ENCODE measurements around the gene NUP214.

Gene NUP214

DNA sequence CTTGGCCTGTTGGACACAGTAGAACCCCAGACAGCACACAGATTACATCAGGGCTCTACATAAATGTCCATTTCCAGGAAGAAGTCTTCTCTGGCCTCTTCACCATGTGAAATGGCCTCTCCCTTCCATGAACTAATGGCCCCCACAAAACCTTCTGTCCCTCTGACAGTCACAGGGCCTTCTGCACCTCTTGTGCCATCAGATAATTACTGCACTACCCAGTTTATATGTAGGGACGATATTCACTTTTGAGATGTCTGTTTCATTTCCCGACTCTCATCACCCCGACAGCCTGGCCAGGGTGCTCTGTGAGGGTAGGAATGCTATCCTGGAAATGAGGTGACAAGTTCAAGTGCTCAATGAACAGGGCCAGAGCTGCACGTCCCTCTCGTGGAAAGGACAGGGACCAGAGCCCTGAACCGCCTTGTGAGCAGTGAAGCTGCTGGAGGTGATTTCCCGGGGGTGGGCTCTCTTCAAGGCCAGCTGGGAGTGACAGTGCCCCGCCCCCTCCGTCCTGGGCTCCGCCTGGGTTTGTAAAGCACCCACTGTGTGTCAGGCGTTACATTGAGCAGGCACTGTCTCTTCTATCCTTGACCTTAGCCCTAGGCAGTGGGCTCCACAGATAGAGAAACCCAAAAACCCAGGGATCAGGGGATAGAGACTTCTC, 153.9 kb downstream of the NUP214 start:
- no peak for DNase-seq

DNA sequence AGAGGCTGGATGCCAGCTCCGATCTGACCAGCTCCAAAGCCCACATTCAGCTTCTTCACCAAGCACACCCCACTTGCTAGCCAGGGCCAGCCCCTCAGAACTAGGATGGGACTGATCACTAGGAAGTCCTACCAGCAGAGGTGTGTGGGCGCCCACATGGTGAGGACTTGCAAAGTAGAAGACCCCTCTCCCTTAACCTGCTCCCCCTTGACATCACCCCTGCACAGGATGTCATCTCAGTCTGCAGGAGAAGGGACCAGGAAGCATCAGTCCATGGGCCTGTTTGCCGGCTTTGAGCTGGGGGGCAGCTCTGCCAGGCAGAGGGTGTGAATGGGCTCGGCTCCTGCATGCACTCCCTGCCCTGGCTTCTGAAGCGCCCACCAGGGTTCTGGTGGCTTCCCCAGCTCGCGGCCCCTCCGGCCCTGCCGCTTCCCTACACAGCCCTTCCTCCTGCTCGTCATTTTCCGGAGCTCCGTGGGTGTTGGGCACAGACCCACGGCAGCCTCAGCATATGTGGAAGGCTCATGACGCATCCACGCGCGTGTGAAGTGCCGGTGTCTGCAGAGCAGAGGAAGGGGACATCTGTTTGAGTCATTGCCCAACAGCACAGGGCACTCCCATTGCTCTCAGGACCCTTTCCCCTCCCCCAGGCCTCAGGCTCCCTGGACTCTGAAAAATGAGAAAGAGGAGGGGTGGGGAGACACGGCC, 154.6 kb downstream of the NUP214 start:
- no peak for DNase-seq

DNA sequence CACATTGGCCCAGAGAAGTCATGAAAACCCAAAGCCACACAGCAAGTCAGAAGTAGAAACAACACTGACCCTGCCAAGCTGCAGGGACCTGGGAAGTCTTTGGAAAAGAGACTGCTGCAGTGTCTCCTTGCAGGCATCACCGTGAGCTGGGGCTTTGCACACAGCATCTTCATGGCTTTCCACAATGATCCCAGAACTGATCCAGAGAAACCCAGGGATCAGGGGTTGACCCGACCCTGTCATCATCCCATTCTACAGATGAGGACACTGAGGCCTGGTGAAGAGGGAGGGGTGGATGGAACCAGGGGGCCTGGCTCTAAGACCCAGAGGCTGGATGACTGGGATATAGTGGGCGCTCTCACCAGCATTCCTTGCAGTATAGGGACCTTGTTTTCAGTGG, 155.3 kb downstream of the NUP214 start:
- DNase-seq = no peak

DNA sequence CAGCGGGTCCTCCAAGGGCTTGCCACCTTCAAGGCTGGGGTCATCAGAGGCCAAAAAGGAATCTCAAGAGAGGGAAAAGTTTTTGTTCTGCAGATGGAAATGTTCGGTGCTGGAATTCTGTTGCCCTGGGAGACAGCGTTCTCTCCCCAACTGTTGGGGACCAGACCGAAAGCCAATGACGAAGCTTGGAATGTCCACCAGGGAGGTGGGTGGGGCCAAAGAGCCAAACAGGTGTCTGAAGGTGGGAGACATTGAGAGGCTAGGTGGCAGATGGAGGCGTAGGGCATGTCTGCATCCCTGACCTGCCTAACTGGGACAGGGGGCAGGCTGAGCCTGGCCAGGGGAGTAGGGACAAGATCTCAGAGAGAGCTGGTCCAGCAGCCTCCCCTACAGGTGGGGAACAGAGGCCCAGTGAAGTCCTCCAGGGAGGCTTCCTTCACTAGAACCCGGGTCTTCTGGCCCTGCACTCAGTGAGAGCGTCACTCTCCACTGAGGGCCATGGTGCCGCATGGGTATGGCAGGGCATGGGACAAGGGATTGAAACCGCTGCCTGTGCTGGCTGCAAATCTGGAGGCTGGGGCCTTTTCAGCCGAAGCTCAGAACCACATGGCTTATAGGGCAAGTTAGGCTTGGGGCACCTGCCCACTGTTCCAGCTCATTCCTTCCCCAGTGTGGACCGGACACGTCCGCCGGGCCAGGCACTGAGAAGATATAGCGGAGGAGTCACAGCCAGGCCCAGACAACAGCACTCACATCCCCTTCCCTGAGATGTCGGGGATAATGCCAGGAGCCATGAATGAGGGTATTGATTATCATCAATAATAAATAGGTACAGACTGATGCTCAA, 156.0 kb downstream of the NUP214 start:
- no peak for DNase-seq

DNA sequence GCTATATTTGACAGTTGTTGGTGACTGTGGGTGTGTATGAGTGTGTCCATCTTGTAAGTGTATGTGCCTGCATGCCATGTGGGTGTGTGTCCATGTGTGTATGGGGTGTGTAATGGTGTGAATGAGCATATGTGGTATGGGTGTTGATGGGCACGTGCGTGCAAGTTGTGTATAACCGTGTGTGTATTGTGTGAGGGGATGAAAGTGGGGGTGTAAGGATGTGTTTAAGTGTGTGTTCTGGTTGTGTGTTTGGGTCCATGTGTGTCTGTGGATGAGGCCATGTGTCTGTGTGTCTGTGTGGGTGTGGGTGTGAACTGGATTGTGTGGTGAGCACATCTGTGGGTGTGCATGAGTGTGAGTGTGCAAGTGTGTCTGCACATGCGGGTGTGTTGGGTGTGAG, 156.8 kb downstream of the NUP214 start:
- no peak for DNase-seq

DNA sequence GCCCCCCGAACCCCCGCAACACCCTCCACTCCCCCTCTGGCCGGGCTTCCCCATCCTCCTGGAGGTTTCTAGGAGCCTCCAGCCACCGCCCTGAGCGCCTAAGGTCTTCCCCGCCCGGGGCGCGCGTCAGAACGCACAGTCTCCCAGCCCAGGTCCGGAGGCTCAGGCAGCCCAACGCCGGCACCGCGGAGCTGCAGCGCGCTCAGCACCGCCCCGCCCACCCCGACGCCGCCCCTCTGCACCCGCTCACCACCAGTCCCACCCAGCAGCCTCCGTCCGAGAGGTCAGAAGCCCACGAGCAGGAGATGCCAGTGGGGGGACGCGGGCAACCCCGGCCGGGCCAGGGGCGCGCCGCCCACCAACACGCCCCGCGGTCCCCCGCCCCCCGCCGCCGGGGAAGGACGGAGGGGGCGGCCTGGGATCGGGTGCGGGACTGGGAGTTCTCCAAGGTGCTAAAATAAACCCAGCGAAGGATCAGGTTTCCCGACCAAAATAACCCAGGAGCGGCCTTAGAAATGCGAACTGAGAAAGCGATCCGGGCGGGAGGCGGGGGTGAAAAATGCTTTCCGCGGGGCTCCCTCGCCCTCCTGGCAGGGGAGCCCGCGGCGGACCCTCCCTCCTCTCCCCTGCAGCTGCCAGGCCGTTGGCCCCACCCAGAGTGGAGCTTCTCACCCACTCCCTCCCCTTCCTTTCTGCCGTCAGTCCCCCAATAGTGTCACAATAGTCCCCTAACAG, 157.5 kb downstream of the NUP214 start:
- DNase-seq = no peak
